ENCODE measurements around the gene NT5C3B.
A peak's percentile ranks its signal among the peaks of the same experiment; 100 is the strongest.
"Not testable (repeated sequence)": the region's sequence is repeated elsewhere in the genome, so short reads cannot be mapped to it uniquely, and the experiment has no call there.

NT5C3B gene

GRCh38 chr17:41837761-41838538 is 1.9 kb upstream of the NT5C3B start, which contains the start of gene KLHL10:
Gene KLHL10 (plus strand): TSS chr17:41837825. CDS start chr17:41837933, 108 bp downstream.
- DNase-seq, result no peak

DNA sequence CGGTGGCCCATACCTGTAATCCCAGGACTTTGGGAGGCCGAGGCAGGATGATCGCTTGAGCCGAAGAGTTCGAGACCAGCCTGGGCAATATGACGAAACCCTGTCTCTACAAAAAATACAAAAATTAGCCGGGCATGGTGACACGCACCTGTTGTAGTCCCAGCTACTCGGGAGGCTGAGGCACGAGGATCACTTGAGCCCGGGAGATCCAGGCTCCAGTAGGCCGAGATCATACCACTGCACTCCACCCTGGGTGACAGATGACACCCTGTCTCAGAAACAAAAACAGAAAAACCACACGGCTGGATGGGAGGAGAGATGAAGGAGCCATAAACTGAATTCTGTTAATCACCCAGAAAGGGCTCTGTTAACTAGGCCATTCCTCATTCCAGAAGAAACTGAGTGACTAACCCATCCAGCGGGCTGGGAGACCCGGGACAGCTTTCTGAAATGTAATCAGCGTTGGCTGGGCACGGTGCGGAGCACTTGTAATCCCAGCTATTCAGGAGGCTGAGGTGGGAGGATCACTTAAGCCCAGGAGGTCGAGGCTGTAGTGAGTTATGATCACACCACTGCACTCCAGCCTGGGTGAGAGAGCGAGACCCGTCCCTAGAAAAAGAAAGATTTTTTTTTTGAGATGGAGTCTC is 641 bp upstream of the NT5C3B start:
- DNase-seq, result no peak

- no peak for DNase-seq
These were observed 725 bp downstream of the NT5C3B start for GRCh38 chr17:41835214-41835799.

DNA sequence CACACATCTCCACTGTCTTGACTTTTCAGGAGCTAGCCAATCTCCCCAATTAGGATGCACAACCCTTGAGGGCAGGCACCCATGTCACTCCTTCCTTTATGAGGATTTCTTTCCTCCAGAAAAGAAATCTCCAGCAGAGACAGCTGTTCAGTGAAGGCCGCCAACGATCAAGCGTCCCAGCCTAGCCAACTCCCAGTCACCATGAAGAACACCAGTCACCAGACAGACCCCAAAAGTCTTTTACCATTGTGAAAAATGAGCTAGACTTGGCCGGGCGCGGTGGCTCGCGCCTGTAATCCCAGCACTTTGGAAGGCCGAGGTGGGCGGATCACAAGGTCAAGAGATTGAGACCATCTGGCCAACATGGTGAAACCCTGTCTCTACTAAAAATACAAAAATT is 6.1 kb downstream of the NT5C3B start:
- DNase-seq, result not testable (repeated sequence)

- DNase-seq, result no peak
These were observed 10.7 kb downstream of the NT5C3B start for GRCh38 chr17:41825175-41825845.

GRCh38 chr17:41824086-41824485 is 11.9 kb downstream of the NT5C3B start:
- DNase-seq, result no peak

- no peak for DNase-seq
These were observed 12.5 kb downstream of the NT5C3B start for GRCh38 chr17:41823580-41823979.

GRCh38 chr17:41823141-41823524 is 12.9 kb downstream of the NT5C3B start:
- DNase-seq, result no peak

GRCh38 chr17:41822216-41823140 is 13.6 kb downstream of the NT5C3B start:
- DNase-seq, result no peak

- DNase-seq, result no peak
These were observed 14.3 kb downstream of the NT5C3B start for GRCh38 chr17:41821776-41822175.

DNA sequence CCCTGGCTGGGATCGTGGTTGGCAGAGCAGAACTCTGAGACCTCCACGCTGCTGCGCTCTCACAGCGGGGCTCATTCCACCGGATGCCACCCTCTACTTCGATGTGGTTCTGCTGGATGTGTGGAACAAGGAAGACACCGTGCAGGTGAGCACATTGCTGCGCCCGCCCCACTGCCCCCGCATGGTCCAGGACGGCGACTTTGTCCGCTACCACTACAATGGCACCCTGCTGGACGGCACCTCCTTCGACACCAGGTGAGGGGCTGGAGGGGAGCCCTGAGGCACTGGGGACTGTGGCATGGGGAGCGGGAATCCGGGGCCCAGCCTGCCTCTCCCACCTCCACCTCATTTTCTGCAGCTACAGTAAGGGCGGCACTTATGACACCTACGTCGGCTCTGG is 18.0 kb downstream of the NT5C3B start:
- no peak for DNase-seq

GRCh38 chr17:41816637-41817320 is 19.3 kb downstream of the NT5C3B start:
- DNase-seq, result no peak

DNA sequence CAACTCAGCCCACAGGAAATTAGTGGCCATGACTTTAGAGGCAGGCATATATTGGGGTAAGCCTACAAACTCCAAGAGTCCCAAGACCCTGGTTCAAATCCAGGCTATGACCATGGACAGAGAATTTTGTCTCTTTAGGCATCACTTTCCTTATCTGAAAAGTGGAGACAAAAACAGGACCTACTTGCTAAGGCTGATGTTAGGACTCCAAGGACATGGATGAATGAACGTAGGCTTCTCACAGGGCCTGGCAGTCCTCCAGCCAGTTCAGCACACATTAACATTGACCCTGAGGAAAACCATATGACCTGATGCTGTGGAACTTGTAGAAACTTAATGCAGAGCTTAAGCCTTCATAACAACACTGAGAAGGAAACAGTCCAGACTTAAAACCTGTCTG is 21.8 kb downstream of the NT5C3B start:
- DNase-seq, result no peak

DNA sequence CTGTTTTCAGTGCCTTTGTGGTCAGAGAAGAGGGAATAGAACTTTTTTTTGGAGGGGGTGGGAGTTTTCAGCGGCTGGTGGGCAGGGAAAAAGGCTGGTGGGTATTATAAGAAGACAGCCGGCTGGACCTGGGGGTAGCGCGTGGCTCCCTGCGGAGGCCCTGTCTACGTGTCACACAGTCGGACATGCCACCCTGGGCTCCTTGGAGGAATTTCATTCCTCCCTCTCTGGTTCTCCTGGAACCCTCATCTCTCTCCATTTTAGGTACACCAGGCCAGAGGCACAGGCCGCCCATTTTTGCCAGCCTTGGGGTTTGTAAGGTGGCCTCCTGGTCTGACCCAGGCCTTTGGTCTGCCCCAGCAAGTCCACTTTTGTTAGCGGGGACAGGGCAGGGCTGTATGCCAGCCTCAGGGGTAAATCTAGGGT is 22.3 kb downstream of the NT5C3B start:
- DNase-seq, result no peak

GRCh38 chr17:41813152-41813680 is 22.8 kb downstream of the NT5C3B start:
- DNase-seq, result no peak

DNA sequence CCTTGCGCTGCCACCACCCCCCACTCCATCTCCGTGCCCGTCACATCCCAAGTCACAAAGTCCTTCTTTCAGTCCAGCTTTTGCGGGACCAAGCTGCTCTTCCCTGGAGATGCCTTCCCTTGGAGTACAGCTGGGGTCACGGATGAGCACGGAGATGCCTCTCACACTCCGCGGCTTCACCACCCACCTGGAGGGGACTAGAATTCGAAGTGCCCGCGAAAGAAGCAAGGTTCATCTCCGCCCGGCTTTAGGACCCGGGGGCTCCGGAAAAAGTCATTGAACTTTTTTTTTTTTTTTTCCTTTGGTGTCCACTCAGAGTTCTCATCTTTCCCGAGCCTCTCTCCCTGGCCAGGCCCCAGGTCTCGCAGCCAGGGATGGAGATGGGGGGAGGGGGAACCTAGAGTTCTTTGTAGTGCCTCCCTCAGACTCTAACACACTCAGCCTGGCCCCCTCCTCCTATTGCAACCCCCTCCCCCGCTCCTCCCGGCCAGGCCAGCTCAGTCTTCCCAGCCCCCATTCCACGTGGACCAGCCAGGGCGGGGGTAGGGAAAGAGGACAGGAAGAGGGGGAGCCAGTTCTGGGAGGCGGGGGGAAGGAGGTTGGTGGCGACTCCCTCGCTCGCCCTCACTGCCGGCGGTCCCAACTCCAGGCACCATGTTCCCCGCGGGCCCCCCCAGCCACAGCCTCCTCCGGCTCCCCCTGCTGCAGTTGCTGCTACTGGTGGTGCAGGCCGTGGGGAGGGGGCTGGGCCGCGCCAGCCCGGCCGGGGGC is 23.5 kb downstream of the NT5C3B start, which contains the start of gene FKBP10:
TSS of gene FKBP10 (plus strand) at position 624 of the 771 bp plus-strand sequence. CDS start at position 655, 31 bp downstream.
- DNase-seq, result no peak

GRCh38 chr17:41811549-41812380 is 24.3 kb downstream of the NT5C3B start, which contains the start of gene P3H4:
Gene P3H4 (minus strand): TSS chr17:41811949. CDS start chr17:41811915, 34 bp downstream.
- DNase-seq, result peak; percentile 72

DNA sequence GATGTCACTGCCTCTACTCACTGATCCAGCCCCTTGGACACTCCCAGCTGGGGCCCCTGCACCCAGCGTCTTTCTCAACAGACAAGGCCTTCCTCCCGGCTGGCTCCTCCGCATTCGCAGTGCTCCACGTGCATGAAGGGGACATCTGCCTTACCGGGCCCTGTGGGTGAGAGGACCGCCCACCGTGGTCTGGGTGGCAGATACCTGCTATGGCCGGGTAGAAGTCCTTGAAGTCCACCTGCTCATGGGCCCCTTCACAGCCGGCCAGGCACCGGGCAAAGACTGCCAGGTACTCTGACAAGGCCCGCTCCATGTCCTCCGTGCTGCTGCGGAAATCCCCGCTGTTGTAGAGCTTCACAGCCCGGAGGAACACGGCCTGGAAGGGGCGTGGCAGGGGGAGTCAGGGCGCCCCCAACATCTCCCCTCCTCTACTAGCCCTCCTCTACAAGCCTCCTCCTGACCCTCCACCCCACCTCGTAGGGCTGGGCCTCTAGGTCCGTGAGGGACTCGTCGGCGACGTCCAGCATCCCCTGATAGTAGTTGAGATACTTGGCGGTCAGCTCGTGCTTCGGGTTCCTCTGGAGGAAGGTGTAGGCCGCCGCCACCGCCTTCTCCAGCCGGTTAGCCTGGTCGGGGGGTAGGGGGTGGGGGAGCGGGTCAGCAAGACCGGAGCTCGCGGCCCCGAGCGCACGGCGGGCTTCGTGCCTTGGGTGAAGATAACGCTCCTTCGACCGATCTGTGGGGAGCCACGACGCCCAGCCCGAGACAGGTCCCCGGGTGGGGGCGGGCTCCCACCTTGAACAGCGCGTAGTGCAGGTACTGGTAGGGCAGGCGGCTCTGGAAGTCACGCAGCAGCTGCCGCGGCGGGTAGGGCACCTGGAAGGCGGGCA is 25.1 kb downstream of the NT5C3B start:
- no peak for DNase-seq
